ENCODE results near the gene CDYL.

CDYL gene

DNA sequence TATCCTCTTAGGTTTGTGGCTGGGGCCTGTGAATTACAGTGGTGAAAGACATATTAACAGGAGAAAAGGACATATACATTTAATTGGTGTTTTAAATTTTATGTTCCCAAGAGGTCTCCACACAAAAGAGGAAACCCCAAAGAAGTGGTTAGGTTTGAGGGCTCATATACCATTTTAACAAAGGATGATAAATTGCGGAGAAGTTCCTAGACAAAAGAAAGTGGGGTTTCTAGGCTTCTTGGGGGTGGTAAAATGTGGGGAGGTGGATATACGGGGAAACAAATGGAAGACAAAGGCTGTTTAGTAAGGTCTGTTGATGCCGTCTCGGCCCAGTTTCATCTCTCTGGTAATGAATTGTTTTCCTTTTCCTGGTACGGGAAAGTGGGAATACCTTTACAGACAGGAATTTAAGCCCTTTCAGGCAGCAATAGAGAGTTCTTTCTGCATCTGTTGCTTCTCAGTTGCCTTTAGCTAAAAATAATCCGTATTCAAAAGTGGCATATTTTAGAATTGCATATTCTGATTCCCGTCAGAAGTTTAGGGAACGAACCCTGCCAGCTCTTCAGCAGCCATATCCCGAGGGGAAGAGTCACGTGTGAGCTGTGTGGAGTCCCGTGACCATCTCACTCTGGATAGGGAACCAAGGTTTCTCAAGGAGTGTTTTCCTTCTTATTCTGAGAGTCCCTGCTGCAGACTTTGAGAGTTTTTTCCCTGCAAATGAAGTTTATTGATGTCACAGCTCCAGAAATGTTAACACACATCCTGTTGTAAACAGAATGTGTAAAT is 123.2 kb downstream of the CDYL start:
- no peak overlapping the region for H3K4me3 ChIP-seq (replicated peaks; ENCODE audit: low read depth, low read length)
- no peak for DNase-seq (ENCODE audit: extremely low read depth, low read depth)
- TF ChIP-seq, protein P1, sequence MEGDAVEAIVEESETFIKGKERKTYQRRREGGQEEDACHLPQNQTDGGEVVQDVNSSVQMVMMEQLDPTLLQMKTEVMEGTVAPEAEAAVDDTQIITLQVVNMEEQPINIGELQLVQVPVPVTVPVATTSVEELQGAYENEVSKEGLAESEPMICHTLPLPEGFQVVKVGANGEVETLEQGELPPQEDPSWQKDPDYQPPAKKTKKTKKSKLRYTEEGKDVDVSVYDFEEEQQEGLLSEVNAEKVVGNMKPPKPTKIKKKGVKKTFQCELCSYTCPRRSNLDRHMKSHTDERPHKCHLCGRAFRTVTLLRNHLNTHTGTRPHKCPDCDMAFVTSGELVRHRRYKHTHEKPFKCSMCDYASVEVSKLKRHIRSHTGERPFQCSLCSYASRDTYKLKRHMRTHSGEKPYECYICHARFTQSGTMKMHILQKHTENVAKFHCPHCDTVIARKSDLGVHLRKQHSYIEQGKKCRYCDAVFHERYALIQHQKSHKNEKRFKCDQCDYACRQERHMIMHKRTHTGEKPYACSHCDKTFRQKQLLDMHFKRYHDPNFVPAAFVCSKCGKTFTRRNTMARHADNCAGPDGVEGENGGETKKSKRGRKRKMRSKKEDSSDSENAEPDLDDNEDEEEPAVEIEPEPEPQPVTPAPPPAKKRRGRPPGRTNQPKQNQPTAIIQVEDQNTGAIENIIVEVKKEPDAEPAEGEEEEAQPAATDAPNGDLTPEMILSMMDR (IDR thresholded peaks at IDR 0.05; ENCODE audit: low read depth, low read length, missing control alignments), result no peak

DNA sequence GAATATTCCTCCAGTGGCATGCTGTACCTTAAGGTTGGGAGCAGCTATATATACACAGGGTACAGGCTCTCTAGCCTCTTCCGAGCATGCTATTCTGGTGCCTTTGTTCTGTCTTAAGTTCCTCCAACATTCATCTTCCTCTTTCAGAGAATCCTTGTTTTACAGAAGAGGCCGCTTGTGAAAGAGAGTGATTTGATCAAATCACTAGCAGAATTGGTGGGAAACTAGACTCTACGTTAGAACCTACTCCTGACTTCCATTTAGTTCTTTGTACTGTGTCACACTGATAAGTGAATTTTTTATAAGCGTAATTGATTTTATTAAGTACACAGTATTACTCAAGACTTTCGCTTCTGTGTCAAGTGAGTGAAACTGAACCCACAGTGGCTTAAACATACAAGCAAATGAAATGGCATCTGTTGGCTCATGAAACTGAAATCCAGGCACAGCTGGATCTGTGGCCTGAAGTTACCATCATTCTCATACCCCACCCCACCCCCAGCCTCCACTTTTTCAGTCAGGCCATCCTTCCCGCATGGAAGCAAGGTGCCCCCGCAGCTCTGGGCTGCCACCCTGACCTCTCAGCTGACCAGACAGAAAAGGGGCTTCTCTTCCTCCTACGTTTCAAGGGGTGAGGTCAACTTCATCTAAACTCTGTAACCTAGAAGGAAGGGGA is 125.3 kb downstream of the CDYL start:
- no peak for DNase-seq (ENCODE audit: extremely low read depth, low read depth)
- H3K4me3 ChIP-seq (replicated peaks; ENCODE audit: low read depth, low read length), result no peak overlapping the region
- TF ChIP-seq, protein P1 (IDR thresholded peaks at IDR 0.05; ENCODE audit: low read depth, low read length, missing control alignments), result no peak

DNA sequence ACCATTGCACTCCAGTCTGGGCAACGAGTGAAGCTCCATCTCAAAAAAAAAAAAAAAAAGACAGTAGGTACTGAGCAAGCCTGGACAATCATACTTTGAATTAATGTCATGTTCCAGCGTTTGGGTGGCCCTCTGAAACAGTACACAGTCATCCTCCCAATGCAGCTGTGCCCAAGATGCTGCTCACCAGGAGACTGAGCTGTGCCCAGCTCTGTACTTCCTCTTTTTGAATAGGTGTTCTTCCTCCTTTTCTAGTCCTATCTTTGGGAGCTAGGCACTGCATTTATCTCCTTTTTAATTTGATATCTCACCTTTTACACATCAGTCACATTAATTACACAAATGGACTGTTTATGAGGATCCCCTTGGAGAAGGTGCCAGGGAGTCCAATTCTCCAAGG is 126.2 kb downstream of the CDYL start:
- TF ChIP-seq, protein P1 (IDR thresholded peaks at IDR 0.05; ENCODE audit: low read depth, low read length, missing control alignments), result no peak
- DNase-seq (ENCODE audit: extremely low read depth, low read depth), result no peak
- H3K4me3 ChIP-seq (replicated peaks; ENCODE audit: low read depth, low read length), result no peak overlapping the region

DNA sequence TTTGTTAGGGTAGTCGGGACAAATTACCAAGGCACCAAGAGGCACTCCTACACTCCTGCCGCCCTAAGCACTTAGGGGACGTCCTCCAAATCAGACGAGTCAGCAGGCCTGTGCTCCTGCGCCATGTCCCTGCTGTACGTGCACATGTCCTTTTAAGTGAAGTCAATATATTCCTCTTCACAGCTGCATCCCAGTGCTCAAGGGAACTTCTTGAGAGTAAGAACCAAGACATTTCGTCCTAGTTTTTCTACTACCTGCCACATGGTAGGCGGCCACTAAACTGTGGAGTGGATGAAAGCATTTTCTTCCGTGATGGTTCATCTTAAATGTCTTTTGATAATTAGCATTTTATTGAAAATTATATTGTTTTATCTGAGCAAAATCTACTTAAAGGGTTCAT is 126.9 kb downstream of the CDYL start:
- TF ChIP-seq, protein P1 (IDR thresholded peaks at IDR 0.05; ENCODE audit: low read depth, low read length, missing control alignments), result no peak
- no peak overlapping the region for H3K4me3 ChIP-seq (replicated peaks; ENCODE audit: low read depth, low read length)
- no peak for DNase-seq (ENCODE audit: extremely low read depth, low read depth)

DNA sequence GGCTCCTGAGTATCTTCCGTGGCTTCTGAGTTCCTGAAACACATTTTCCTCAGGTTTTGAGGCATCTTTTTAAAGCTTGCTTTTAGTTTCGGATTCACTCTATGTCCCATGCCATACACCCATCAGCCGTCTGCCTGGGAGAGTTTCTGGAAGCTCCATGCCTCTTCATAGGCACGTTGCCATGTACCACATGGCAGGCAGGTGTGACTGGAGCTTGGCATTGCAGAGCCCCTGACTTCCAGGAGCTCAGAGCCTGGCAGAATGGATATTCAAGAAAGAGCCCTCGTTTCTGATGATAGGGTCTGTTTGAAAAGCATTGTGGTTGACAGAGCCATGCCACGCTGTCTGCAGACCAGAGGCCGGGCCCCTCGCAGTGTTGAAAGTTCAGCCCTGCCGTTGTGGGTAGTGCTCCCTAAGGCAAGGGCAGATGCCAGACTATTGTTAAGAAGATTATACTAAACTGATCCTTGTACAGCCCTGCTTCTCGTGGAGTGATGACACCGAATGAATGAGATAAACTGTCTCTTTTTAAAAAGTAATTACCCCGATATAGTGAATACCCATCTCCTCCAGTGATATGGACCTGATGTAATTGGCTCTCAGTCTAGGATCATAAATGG is 127.7 kb downstream of the CDYL start:
- DNase-seq (ENCODE audit: extremely low read depth, low read depth), result no peak
- TF ChIP-seq, protein P1 (IDR thresholded peaks at IDR 0.05; ENCODE audit: low read depth, low read length, missing control alignments), result no peak
- H3K4me3 ChIP-seq (replicated peaks; ENCODE audit: low read depth, low read length), result no peak overlapping the region

DNA sequence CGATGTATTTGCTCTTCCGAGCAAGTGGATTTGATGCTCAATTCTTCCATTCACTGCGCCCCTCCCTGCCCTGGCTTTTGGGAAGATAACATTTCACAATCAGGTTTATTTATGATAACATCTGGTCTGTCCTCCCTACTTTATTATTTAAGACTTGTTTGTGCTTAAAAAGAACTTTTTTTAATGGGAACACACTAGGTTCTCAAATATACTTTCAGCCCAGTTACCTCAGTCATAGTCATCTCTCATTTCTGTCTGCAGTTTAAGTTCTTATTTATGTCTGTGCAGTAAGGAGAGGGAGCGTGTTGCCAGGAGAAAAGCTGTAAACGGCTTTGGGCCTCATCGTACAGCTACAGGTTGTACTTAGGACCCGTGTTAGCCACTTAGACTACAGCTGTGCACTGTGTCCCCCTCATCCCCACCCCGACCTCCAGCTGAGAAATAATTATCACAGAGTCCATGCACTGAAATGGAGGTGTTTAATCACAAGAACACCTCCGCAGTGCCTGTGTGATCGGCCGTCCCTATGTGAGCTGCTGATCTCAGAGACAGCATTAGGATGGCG is 128.3 kb downstream of the CDYL start:
- DNase-seq (ENCODE audit: extremely low read depth, low read depth), result no peak
- TF ChIP-seq, protein P1 (IDR thresholded peaks at IDR 0.05; ENCODE audit: low read depth, low read length, missing control alignments), result no peak

More for the DNA sequence above, 128.3 kb downstream of the CDYL start:
- H3K4me3 ChIP-seq (replicated peaks; ENCODE audit: low read depth, low read length), result no peak overlapping the region
